K562 treated with DMSO at 1 percent for 12 hours (cell line): ENCODE results near the gene OPCML. TPM values are rescaled to one million over a fixed set of nuclear protein-coding genes. Genes with fewer than 3 reads are reported as not detected.

ENCODE experiments used
- total RNA-seq: library from RNA; unstranded; fragments of 300-600 nt; gene quantifications from 2 replicates; pipeline ENCODE4 v1.2.3, GENCODE V29; 2022; ENCODE audit not compliant: insufficient read depth

Gene OPCML
- total RNA-seq = not detected in 2 replicates

GRCh38 chr11:133531971-133532651, at the start of gene OPCML:
TSS of gene OPCML (minus strand) at chr11:133532501.

